MM.1S (cell line): ENCODE data around the gene ADGRD2.

Source experiments
- EZH2 ChIP-seq: fragments of 300-600 bp; sonication (generic); optimal IDR thresholded peaks from 2 replicates; pipeline ENCODE3; 2017; ENCODE audit warnings: low read depth, mild to moderate bottlenecking, antibody characterized with exemption, low read length, mixed read lengths
- EZH2phosphoT487 ChIP-seq: fragments of 300-600 bp; sonication (generic); IDR thresholded peaks from 2 replicates; pipeline ENCODE4 v1.6.1; 2018; ENCODE audit warnings: antibody characterized with exemption, low read length
- TF ChIP-seq, protein P1 (sequence below): fragments of 300-600 bp; sonication (generic); IDR thresholded peaks from 2 replicates; pipeline ENCODE4 v1.5.1; 2016; ENCODE audit warnings: antibody characterized with exemption, low read length, mixed read lengths

DNA sequence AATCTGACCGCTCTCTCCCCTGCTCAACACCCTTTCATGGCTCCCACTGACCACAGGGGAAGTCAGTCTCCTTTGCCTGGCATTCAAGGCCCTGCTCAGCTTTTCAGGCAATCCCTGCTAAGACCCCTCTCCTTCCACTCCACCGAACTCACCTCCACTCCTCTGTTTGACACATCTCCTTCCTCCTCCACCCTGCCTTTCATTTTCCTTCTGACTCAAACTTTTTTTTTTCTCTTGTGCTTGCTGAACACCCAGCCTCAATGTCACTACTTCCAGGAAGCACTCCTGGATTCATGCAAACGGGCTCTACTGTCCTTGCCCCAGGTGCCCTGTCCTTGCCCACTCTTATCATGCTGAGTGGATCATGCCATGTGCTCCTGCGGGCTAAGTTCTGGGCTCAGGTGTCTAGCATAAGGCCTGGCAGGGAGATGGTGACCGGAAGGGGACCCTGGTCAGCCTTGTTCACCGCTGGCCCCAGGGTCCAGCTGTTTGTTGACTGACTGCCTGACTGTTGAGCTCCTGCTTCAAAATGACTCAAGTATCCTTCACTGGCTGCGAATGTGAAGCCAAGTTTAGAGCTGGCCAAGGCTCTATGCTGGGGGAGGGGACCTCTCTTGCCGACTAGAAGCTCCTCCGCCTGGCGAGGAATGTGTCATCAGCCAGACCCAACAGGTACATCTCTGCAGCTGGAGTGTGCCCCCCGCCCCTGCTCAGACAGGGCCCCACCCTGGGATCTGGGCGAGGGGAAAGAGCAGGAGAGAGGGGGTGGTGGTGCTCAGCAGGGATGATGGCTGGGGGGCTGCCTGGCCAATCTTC is 50.8 kb downstream of the ADGRD2 start:
- TF ChIP-seq, protein P1, sequence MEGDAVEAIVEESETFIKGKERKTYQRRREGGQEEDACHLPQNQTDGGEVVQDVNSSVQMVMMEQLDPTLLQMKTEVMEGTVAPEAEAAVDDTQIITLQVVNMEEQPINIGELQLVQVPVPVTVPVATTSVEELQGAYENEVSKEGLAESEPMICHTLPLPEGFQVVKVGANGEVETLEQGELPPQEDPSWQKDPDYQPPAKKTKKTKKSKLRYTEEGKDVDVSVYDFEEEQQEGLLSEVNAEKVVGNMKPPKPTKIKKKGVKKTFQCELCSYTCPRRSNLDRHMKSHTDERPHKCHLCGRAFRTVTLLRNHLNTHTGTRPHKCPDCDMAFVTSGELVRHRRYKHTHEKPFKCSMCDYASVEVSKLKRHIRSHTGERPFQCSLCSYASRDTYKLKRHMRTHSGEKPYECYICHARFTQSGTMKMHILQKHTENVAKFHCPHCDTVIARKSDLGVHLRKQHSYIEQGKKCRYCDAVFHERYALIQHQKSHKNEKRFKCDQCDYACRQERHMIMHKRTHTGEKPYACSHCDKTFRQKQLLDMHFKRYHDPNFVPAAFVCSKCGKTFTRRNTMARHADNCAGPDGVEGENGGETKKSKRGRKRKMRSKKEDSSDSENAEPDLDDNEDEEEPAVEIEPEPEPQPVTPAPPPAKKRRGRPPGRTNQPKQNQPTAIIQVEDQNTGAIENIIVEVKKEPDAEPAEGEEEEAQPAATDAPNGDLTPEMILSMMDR = no peak
- TF ChIP-seq EZH2 (no peak), EZH2phosphoT487 (no peak)
